A549 (cell line): ENCODE data around the gene UBP1. TPM values are rescaled to one million over a fixed set of nuclear protein-coding genes. Genes with fewer than 3 reads are reported as not detected.

ENCODE experiments used
- polyA plus RNA-seq, 4 experiments: library from polyadenylated mRNA; depleted of rRNA in 3 of 4; stranded (reverse); fragments of >200 nt; fragmentation: RNase III in 1 of 4; extraction: RNeasy Plus Mini Kit Qiagen cat#74134 plus additional on column Dnase treatment in 1 of 4; gene quantifications; 2 replicates in 3 of 4; 3 replicates in 1 of 4; pipeline ENCODE4 v1.2.3, GENCODE V29; 2011 to 2017
- small RNA-seq, 6 experiments: library from RNA; depleted of rRNA; stranded (forward); fragments of <200 nt; gene quantifications; one replicate each; pipeline ENCODE3, GENCODE V24; 2012

The UBP1 gene
- polyA plus RNA-seq, 2 of the 4 experiments (the other 2 are of a cell fraction), result 48.6 to 92.5 TPM

Small RNA genes within 50 kb of the gene (small RNA-seq; reads per million reads assigned to genes)
- gene RNU7-110P, result 0 reads per million in 6 experiments

Other genes starting within 250 kb of the UBP1 start
- 0.63 and 0.71 TPM in 2 replicates for gene SUSD5, start 221.6 kb downstream of the UBP1 start, polyA plus RNA-seq (2011; rRNA removed)
- 1.7 to 2.0 TPM (median 2.0 TPM) in 3 replicates for gene SUSD5, start 221.6 kb downstream of the UBP1 start, polyA plus RNA-seq (2017; fragmentation: RNase III; extraction: RNeasy Plus Mini Kit Qiagen cat#74134 plus additional on column Dnase treatment)
- 15.7 and 18.5 TPM in 2 replicates for gene FBXL2, start 163.0 kb downstream of the UBP1 start, polyA plus RNA-seq (2011; rRNA removed)
- gene FBXL2, start 163.0 kb downstream of the UBP1 start, polyA plus RNA-seq (2017; fragmentation: RNase III; extraction: RNeasy Plus Mini Kit Qiagen cat#74134 plus additional on column Dnase treatment), result 6.9 to 7.5 TPM (median 7.5 TPM) in 3 replicates